K562 (cell line): ENCODE results near the gene C17orf114.

Experiments
- HNRNPUL1 ChIP-seq: fragments of 200-400 bp; formaldehyde crosslinking; IDR thresholded peaks from 2 replicates; pipeline ENCODE4 v1.6.1; 2017; ENCODE audit warnings: low read length
- MECOM ChIP-seq: fragments of 250-450 bp; sonication (Bioruptor Pico); IDR thresholded peaks from 2 replicates; pipeline ENCODE4 v1.8.0; 2022; ENCODE audit warnings: inconsistent platforms
- NFRKB ChIP-seq: fragments of 450-650 bp; IDR thresholded peaks from 2 replicates; pipeline ENCODE4 v1.6.1; 2016; ENCODE audit warnings: low read depth
- PHB ChIP-seq: fragments of 250-450 bp; sonication (Bioruptor Pico); IDR thresholded peaks from 2 replicates; pipeline ENCODE4 v1.5.0; 2021
- RBBP5 ChIP-seq: fragments of 200-600 bp; sonication (generic); IDR thresholded peaks from 2 replicates; pipeline ENCODE4 v1.6.1; 2012; ENCODE audit warnings: borderline replicate concordance, mild to moderate bottlenecking, low read length, control low read depth, inconsistent platforms; ENCODE audit not compliant: insufficient read depth, poor library complexity, severe bottlenecking
- ZFX ChIP-seq: sonication (generic); formaldehyde crosslinking; IDR thresholded peaks from 2 replicates; pipeline ENCODE4 v1.8.0; 2022; ENCODE audit warnings: mild to moderate bottlenecking, missing genetic modification reagents, moderate library complexity
- TF ChIP-seq, protein P1 (sequence below): fragments of 250-450 bp; sonication (Bioruptor Pico); IDR thresholded peaks from 2 replicates; pipeline ENCODE4 v1.5.0; 2021; ENCODE audit warnings: mild to moderate bottlenecking, moderate library complexity
- TF ChIP-seq, protein P2 (sequence below), 2 experiments: fragments of 450-650 bp in 1 of 2; sonication (generic) in 1 of 2; formaldehyde crosslinking in 1 of 2; IDR thresholded peaks; 2 replicates each; pipeline versions ENCODE4 v1.7.1 to v1.9.0; 2016 to 2022; ENCODE audit warnings: inconsistent platforms in 1 of 2, mild to moderate bottlenecking in 1 of 2, missing genetic modification reagents in 1 of 2
- TF ChIP-seq, protein P3 (sequence below): fragments of 450-650 bp; IDR thresholded peaks from 2 replicates; pipeline ENCODE4 v1.6.1; 2016; ENCODE audit warnings: mild to moderate bottlenecking
- TF ChIP-seq, protein P4 (sequence below): sonication (generic); formaldehyde crosslinking; IDR thresholded peaks from 2 replicates; pipeline ENCODE4 v1.8.0; 2022; ENCODE audit warnings: missing genetic modification reagents, mild to moderate bottlenecking, borderline replicate concordance

C17orf114 gene

DNA sequence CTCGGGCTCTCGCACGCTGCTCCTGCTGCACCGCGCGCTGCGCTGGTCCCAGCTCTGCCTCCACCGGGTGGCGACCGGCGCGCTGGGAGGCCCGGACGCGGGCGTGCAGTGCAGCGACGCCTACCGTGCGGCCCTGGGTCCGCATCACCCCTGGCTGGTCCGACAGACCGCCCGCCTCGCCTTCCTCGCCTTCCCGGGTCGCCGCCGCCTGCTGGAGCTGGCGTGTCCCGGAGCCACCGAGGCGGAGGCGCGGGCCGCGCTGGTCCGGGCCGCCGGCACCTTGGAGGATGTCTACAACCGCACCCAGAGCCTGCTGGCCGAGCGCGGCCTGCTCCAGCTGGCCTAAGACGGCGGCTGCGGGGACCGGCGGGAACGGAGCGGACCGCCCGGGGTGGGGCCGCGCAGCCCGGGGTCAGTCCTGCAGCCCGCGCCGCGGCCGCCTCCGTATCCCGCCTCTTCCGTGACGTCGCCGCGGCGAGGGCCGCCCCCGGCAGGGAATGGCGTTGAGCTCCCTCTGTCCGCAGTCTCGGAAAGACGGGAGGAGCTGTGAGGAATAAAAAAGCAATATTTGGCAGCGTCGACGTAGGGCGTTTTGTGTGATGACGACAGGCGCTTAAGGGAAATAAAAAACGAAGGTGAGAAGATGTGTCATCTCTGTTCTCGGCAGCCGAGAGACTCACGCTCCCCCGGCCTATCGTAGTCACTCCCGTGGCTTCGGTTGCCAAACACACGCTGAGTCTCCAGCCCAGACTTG, 12.0 kb downstream of the C17orf114 start (continued):
- TF ChIP-seq, protein P1, sequence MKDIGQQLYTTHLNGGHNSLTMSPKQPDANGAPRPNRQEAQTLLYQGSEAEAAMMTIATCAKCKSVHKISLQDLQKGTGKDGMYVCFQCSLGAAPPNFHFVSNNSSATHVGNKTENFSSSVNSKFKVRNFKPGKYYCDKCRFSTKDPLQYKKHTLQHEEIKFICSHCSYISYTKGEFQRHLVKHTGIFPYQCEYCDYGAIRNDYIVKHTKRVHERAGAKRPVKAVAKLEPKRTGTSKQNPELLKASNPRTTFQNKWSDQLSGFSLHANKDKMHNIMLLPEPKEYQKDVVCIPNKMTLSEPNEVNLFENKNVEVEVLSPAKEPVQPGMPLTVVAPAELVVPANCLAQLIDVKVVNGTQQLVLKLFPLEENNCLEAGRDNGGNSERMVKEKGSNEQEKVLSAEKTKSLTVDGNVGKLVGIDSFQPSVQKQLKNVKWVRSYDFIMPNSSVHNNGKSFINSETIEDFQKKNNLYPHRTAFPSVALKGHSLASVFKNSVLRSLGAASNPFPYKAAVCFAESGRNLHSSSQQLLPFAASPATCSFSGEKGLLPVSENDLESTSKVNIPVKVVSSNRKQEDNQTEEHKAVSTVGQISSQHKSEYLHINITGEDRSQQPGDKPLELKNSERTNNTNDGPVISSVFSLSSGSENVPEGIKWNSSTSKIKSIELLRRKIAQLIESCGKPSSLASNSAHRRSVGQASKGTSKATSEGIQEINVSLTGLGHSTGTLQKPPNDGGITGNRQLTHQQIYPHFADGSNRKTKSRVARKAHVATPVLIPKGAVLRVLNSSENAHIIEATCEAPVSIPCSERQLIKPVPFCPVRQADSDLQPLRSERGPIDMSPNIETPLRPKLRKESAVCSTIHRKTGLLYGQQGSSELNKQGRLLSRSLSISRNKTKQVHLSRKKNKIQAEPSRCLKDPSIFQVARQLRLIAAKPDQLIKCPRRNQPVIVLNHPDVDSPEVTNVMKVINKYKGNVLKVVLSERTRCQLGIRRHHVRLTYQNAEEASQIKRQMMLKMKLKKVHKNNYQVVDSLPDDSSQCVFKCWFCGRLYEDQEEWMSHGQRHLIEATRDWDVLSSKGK (CRISPR knock-in tag) = no peak
- TF ChIP-seq PHB (no peak), NFRKB (no peak), ZFX (CRISPR knock-in tag) (peak; percentile 96), MECOM (no peak), RBBP5 (peak; percentile 80), HNRNPUL1 (no peak)
- TF ChIP-seq, protein P2, sequence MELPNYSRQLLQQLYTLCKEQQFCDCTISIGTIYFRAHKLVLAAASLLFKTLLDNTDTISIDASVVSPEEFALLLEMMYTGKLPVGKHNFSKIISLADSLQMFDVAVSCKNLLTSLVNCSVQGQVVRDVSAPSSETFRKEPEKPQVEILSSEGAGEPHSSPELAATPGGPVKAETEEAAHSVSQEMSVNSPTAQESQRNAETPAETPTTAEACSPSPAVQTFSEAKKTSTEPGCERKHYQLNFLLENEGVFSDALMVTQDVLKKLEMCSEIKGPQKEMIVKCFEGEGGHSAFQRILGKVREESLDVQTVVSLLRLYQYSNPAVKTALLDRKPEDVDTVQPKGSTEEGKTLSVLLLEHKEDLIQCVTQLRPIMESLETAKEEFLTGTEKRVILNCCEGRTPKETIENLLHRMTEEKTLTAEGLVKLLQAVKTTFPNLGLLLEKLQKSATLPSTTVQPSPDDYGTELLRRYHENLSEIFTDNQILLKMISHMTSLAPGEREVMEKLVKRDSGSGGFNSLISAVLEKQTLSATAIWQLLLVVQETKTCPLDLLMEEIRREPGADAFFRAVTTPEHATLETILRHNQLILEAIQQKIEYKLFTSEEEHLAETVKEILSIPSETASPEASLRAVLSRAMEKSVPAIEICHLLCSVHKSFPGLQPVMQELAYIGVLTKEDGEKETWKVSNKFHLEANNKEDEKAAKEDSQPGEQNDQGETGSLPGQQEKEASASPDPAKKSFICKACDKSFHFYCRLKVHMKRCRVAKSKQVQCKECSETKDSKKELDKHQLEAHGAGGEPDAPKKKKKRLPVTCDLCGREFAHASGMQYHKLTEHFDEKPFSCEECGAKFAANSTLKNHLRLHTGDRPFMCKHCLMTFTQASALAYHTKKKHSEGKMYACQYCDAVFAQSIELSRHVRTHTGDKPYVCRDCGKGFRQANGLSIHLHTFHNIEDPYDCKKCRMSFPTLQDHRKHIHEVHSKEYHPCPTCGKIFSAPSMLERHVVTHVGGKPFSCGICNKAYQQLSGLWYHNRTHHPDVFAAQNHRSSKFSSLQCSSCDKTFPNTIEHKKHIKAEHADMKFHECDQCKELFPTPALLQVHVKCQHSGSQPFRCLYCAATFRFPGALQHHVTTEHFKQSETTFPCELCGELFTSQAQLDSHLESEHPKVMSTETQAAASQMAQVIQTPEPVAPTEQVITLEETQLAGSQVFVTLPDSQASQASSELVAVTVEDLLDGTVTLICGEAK (IDR thresholded peaks at IDR 0.05) = 0 out of 2 replicates have a peak, but pooled peaks have one; percentile 48
- TF ChIP-seq, protein P2 (CRISPR knock-in tag; IDR thresholded peaks at IDR 0.05) = no peak
- TF ChIP-seq, protein P3, sequence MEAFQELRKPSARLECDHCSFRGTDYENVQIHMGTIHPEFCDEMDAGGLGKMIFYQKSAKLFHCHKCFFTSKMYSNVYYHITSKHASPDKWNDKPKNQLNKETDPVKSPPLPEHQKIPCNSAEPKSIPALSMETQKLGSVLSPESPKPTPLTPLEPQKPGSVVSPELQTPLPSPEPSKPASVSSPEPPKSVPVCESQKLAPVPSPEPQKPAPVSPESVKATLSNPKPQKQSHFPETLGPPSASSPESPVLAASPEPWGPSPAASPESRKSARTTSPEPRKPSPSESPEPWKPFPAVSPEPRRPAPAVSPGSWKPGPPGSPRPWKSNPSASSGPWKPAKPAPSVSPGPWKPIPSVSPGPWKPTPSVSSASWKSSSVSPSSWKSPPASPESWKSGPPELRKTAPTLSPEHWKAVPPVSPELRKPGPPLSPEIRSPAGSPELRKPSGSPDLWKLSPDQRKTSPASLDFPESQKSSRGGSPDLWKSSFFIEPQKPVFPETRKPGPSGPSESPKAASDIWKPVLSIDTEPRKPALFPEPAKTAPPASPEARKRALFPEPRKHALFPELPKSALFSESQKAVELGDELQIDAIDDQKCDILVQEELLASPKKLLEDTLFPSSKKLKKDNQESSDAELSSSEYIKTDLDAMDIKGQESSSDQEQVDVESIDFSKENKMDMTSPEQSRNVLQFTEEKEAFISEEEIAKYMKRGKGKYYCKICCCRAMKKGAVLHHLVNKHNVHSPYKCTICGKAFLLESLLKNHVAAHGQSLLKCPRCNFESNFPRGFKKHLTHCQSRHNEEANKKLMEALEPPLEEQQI = no peak
- TF ChIP-seq, protein P4, sequence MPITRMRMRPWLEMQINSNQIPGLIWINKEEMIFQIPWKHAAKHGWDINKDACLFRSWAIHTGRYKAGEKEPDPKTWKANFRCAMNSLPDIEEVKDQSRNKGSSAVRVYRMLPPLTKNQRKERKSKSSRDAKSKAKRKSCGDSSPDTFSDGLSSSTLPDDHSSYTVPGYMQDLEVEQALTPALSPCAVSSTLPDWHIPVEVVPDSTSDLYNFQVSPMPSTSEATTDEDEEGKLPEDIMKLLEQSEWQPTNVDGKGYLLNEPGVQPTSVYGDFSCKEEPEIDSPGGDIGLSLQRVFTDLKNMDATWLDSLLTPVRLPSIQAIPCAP (CRISPR knock-in tag) = no peak
